NCI-H187 treated with DMSO at 0.1 percent for 48 hours (cell line): ENCODE results near the gene NYAP1.
"Not testable (repeated sequence)": the region's sequence is repeated elsewhere in the genome, so short reads cannot be mapped to it uniquely, and the experiment has no call there.

Experiments
- DNase-seq: peaks from one replicate; lab custom pipeline; 2025; lab: John Stamatoyannopoulos, UW

The NYAP1 gene

GRCh38 chr7:100483090-100483721 lies 521 bp upstream of the NYAP1 start:
- no peak for DNase-seq

GRCh38 chr7:100484673-100485045 lies 932 bp downstream of the NYAP1 start:
- DNase-seq, result no peak

GRCh38 chr7:100485471-100485876 lies 1.7 kb downstream of the NYAP1 start:
- DNase-seq, result no peak

GRCh38 chr7:100486111-100486636 lies 2.4 kb downstream of the NYAP1 start:
- no peak for DNase-seq

GRCh38 chr7:100486753-100487446 lies 3.2 kb downstream of the NYAP1 start:
- no peak for DNase-seq

DNA sequence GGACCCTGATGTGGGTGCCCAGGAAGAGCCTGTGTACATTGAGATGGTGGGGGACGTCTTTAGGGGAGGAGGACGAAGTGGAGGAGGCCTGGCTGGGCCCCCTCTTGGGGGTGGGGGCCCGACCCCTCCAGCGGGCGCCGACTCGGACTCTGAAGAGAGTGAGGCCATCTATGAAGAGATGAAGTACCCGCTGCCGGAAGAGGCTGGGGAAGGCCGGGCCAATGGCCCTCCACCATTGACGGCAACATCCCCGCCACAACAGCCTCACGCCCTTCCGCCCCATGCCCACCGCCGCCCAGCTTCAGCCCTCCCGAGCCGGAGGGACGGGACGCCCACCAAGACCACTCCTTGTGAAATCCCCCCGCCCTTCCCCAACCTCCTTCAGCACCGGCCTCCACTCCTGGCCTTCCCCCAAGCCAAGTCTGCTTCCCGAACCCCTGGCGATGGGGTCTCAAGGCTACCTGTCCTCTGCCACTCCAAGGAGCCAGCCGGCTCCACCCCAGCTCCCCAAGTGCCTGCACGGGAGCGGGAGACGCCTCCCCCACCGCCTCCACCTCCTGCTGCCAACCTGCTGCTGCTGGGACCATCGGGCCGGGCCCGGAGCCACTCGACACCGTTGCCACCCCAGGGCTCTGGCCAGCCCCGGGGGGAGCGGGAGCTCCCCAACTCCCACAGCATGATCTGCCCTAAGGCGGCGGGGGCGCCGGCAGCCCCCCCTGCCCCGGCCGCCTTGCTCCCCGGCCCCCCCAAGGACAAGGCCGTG lies 4.8 kb downstream of the NYAP1 start:
- no peak for DNase-seq

GRCh38 chr7:100489121-100489520 lies 5.4 kb downstream of the NYAP1 start:
- DNase-seq, result no peak

- DNase-seq, result peak; percentile 96
Observed at GRCh38 chr7:100489824-100490223, 6.1 kb downstream of the NYAP1 start.

GRCh38 chr7:100490483-100491191 lies 6.9 kb downstream of the NYAP1 start:
- DNase-seq, result no peak

DNA sequence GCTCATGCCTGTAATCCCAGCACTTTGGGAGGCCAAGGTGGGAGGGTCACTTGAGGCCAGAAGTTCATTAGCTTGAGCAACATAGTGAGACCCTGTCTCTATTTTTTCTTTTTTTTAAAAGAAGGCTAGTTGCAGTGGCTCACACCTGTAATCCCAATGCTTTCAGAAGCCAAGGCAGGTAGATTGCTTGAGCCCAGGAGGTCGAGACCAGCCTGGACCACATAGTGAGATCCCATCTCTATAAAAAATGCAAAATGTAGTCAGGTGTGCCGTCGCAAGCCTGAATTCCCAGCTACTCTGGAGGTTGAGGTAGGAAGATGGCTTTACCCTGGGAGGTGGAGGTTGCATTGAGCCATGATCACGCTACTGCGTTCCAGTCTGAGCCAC lies 7.5 kb downstream of the NYAP1 start:
- no peak for DNase-seq

GRCh38 chr7:100492738-100493475 lies 9.2 kb downstream of the NYAP1 start:
- DNase-seq, result no peak

DNA sequence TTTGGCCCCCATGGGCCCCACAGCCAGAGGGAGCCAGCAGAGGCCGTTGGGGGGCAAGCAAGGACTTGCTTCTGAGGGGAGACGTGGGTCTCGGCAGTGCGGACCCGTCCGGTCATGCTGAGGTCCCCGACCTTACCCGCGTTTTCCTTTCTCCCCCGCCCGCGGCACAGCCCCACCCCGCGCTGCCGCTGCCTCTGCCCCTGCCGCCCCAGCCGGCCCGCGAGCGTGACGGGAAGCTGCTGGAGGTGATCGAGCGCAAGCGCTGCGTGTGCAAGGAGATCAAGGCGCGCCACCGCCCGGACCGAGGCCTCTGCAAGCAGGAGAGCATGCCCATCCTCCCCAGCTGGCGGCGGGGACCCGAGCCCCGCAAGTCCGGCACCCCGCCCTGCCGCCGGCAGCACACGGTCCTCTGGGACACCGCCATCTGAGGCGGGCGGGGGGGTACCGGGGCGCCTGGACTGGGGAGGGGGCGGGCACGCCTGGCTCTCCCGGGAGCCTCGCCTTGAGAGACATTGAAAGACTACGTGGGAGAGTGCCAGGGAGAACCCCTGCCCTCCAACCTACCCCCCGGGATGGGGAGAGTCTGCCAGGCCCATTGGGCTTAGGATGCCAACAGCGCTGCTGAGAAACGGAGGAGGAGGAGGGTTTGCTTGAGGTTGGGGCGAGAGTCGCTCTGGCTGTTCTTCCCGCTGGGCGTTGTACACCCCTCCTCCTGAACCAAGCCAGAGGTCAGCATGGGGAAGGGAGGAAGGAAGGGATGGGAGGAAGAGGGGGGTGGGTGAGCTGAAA lies 9.9 kb downstream of the NYAP1 start:
- no peak for DNase-seq

GRCh38 chr7:100496509-100496908 lies 12.8 kb downstream of the NYAP1 start:
- DNase-seq, result no peak

DNA sequence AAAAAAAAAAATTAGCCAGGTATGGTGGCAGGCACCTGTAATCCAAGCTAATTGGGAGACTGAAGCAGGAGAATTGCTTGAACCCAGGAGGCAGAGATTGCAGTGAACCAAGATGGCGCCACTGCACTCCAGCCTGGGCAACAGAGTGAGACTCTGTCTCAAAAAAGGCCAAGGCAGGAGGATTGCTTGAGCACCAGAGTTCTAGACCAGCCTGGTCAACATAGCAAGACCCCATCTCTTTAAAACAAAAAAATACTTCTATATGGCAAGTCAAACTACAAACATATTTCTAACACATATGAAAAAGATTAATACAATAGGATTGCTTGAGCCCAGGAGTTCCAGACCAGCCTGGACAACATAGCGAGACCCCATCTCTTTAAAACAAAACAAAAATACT lies 17.0 kb downstream of the NYAP1 start:
- not testable (repeated sequence) for DNase-seq

- not testable (repeated sequence) for DNase-seq
Observed at GRCh38 chr7:100504031-100504430, 20.3 kb downstream of the NYAP1 start.

GRCh38 chr7:100504887-100505611 lies 21.3 kb downstream of the NYAP1 start:
- DNase-seq, result no peak

GRCh38 chr7:100506356-100506923 lies 22.7 kb downstream of the NYAP1 start:
- no peak for DNase-seq

DNA sequence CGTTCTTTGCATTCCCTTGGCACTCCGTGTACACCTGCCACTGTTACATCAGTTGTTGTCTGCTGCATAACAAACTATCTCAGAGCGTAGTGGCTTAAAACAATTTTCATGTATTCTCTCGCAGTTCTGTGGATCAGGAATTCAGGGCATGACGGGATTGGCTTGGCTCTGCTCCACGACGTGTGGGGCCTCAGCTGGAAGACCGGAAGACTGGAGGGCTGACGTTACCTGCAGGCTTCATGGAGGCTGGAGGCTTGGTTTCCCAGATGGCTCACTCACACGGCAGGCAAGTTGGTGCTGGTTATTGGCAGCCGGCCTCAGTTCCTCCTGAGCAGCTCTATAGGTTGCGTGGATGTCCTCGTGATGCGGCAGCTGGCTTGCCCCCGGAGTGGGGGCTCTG lies 25.5 kb downstream of the NYAP1 start:
- no peak for DNase-seq

DNA sequence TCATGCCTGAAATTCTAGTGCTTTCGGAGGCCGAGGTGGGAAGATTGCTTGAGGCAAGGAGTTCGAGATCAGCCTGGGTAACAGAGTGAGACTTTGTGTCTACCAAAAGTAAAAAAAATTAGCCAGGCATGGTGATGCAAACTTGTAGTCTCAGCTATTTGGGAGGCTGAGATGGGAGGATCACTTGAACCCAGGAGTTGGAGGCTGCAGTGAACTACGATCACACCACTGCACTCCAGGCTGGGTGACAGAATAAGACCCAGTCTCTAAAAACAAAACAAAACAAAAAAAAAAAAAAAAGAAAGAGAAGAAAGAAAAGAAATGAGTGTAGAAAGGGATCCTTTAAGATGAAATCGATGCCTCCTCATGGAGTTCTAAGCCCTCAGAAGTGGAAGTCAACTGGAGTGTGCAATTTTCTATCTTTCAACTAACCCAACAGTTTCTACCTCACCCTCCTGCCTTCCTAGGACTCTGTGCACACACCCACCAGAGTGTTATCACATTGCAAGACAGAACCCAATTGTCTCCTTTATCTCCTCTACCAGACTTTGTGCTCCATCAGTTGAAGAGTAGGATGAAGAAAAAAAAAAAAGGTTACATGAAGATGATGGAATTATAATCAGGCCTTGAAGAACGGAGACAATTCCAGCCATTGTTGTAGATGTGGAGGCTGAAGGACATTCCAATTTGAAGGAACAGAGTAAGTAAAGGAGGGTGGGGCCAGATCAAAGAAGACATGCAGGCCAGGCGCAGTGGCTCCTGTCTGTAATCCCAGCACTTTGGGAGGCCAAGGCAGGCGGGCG lies 26.9 kb downstream of the NYAP1 start:
- no peak for DNase-seq
